ENCODE data around the gene MACROD2.
A peak's percentile ranks its signal among the peaks of the same experiment; 100 is the strongest.

The MACROD2 gene

GRCh38 chr20:14609328-14610221 lies 614.3 kb downstream of the MACROD2 start:
- DNase-seq = no peak

GRCh38 chr20:14611479-14611878 lies 616.2 kb downstream of the MACROD2 start:
- no peak for DNase-seq

- DNase-seq = no peak
Observed at GRCh38 chr20:14612391-14612790, 617.1 kb downstream of the MACROD2 start.

GRCh38 chr20:14616003-14616402 lies 620.7 kb downstream of the MACROD2 start:
- DNase-seq = no peak

- DNase-seq = no peak
Observed at GRCh38 chr20:14617123-14617522, 621.8 kb downstream of the MACROD2 start.

- DNase-seq = no peak
Observed at GRCh38 chr20:14619411-14619810, 624.1 kb downstream of the MACROD2 start.

- peak; percentile 32 for DNase-seq
Observed at GRCh38 chr20:14622796-14623195, 627.5 kb downstream of the MACROD2 start.

GRCh38 chr20:14631011-14631410 lies 635.7 kb downstream of the MACROD2 start:
- DNase-seq = no peak

GRCh38 chr20:14632906-14633305 lies 637.6 kb downstream of the MACROD2 start:
- DNase-seq = no peak

- DNase-seq = no peak
Observed at GRCh38 chr20:14633507-14633906, 638.2 kb downstream of the MACROD2 start.

- no peak for DNase-seq
Observed at GRCh38 chr20:14634665-14635064, 639.3 kb downstream of the MACROD2 start.

- no peak for DNase-seq
Observed at GRCh38 chr20:14637441-14637840, 642.1 kb downstream of the MACROD2 start.

GRCh38 chr20:14643146-14643545 lies 647.8 kb downstream of the MACROD2 start:
- no peak for DNase-seq

- no peak for DNase-seq
Observed at GRCh38 chr20:14643556-14643955, 648.2 kb downstream of the MACROD2 start.

GRCh38 chr20:14644306-14645097 lies 649.2 kb downstream of the MACROD2 start:
- DNase-seq = no peak

- no peak for DNase-seq
Observed at GRCh38 chr20:14647016-14647415, 651.7 kb downstream of the MACROD2 start.

GRCh38 chr20:14649662-14650061 lies 654.3 kb downstream of the MACROD2 start:
- no peak for DNase-seq

GRCh38 chr20:14657266-14658005 lies 662.1 kb downstream of the MACROD2 start:
- no peak for DNase-seq

- no peak for DNase-seq
Observed at GRCh38 chr20:14664101-14664500, 668.8 kb downstream of the MACROD2 start.

GRCh38 chr20:14666696-14667095 lies 671.4 kb downstream of the MACROD2 start:
- no peak for DNase-seq

- DNase-seq = no peak
Observed at GRCh38 chr20:14667226-14667625, 671.9 kb downstream of the MACROD2 start.

GRCh38 chr20:14672066-14672465 lies 676.8 kb downstream of the MACROD2 start:
- no peak for DNase-seq

GRCh38 chr20:14673164-14673563 lies 677.8 kb downstream of the MACROD2 start:
- DNase-seq = no peak
